HG03457 (cell line): ENCODE data around the gene F13A1.

Experiments used
- ATAC-seq: cut with Tn5 transposase; IDR thresholded peaks from one replicate; pipeline ENCODE4 v1.9.1; 2021; ENCODE audit warnings: moderate number of reproducible peaks; ENCODE audit not compliant: unreplicated experiment

Gene F13A1

GRCh38 chr6:6195080-6195479, 125.4 kb downstream of the F13A1 start:
- ATAC-seq, result no peak

GRCh38 chr6:6193221-6193745, 127.2 kb downstream of the F13A1 start:
- no peak for ATAC-seq

DNA sequence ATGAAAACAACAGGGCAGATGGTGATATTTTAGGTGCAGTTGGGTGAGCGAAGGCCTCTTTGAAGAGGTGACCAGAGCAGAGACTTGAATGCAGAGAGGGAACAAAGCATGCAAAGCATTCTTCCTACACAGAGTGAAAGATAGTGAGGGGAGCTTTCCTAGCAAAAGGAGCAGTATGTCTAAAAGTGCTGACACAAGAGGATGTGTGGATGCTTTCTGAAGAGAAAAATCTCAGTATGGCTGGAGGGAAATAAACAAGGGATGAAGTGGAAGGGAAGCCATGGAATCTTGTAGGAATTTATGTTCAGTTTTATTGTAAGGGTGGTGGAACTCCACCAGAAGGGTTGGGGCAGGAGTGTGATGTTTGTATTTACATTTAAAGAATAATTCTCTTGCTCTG, 128.6 kb downstream of the F13A1 start:
- no peak for ATAC-seq

DNA sequence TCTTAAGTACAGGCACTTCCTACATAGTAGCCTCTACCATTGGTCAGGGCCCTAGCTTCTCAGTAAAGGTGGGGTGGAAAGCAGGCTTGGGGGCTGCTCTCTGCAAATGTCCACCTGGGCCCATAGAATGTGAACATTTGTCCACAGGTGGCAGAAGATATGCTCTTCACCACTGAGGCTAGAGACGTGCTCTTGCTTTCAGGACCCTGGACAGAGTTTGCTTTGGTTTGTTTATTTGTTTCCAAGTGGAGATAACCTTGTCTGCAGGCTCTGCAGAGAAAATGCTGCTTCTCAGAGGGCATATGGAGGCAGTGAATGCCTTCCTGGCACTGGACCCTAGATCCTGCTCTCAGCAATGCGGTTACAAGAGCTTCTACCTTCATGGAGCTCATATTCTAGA, 129.0 kb downstream of the F13A1 start:
- no peak for ATAC-seq

DNA sequence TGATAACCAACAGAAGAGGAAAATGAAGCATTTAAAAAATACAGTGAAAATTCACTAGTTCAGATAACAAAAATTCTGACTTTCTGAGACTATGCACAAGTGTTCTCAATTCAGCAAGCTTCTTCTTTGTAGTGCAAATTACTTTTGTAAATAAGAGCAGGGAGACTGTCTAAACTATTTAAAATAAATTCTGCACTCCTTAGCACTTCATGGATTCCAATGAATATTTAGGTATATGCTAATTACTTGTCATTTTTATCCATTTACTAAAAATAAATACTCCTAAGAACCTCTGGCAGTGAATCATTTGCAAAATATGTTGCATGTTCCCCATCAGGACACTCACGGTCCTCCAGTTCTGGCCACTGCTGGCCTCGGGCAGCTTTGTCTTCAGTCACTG, 139.8 kb downstream of the F13A1 start:
- ATAC-seq, result no peak

DNA sequence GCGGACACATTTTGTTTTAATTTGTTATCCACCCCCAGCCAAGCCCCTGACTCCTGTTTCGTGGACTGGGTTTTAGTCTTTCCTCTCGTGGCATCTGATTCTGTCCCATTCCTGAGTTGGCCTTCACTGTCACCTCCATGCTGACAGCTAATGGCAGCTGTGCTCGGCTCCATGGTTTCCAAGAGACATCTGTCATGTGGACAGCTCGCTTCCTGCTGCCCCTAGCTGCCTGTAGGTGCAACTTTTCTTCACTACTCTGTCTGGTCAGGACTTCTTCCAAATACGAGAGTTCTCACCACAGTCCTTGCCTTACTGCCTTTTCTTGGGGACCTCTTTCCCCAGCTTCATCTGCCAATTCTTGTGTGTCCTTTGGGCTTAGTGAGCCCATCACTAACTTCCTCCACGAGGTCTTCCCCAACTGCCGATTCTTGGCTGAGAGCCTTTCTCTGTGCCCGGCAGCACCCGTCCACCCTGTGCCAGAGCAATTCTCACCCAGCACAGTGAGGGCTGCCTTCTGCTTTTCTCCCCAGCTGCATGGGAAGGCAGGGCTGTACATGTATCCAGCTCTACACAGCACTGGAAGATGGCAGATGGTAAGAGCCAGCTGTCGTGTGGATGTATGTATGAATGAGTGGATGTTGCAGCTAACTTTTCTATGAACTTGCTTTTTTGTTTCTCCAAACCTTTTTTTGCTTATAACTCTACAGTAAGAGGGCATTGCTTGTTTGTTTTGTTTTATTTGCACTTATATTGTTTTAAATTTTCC, 140.4 kb downstream of the F13A1 start:
- ATAC-seq, result no peak

GRCh38 chr6:6178795-6179194, 141.7 kb downstream of the F13A1 start:
- no peak for ATAC-seq

DNA sequence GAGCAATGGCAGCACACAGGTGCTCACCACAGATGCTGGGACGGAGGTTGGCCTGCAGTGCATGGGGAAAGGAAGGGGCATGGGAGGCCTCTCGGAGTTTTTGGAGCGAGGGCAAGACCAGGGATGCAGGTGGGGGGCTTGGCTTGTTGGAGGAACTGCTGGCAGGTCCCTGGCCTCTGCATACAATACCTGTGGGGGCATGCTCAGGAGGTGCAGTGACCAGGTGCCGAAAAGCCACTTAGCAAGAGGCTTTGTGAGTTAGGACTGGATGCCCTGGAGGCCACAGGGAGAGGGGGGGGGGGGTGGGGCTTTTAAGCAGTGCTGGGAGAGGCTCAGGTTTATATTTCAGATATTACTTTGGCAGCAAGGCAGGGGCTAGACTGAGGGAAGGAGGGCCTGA, 142.7 kb downstream of the F13A1 start:
- ATAC-seq, result no peak

- ATAC-seq, result no peak
Measured at GRCh38 chr6:6176586-6177228, 143.8 kb downstream of the F13A1 start.

- no peak for ATAC-seq
Measured at GRCh38 chr6:6176127-6176526, 144.3 kb downstream of the F13A1 start.

DNA sequence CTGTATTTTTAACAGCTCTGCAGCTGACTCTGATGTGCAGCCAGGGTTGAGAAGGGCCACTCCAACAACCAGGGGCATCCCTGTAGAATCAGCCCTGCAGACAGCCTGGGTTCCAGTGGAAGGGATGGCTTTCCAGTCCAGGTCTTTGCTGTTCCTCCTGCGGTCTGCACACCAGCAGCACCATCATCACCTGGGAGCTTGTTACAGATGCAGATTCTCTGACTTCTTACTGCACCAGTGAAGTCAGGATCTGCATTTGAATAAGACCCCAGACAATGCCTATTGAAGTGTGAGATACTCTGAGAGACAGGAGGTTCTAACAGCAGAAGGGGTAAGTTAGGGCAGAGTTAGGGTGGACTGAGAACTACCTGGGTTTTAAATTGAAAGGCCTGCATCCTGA, 151.3 kb downstream of the F13A1 start:
- ATAC-seq, result no peak

GRCh38 chr6:6166064-6166463, 154.4 kb downstream of the F13A1 start:
- ATAC-seq, result no peak

GRCh38 chr6:6164367-6164766, 156.1 kb downstream of the F13A1 start:
- ATAC-seq, result no peak

DNA sequence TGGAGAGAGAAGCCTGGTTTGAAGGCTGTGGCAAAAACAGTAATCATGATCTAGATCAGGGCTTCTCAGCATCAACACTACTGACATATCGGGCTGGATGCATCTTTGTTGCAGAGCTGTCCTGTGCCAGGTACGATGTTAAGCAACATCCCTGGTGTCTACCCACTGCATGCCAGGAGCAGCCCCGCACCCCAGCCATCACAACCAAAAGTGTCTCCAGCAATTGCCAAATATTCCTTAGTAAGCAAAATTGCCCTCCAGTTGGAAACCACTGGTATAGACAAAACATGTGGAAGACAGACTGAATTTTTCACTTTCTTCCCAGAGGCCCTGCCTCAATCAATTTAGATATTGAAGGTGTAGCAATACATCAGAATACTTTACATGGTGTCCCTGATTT, 166.1 kb downstream of the F13A1 start:
- ATAC-seq, result no peak

DNA sequence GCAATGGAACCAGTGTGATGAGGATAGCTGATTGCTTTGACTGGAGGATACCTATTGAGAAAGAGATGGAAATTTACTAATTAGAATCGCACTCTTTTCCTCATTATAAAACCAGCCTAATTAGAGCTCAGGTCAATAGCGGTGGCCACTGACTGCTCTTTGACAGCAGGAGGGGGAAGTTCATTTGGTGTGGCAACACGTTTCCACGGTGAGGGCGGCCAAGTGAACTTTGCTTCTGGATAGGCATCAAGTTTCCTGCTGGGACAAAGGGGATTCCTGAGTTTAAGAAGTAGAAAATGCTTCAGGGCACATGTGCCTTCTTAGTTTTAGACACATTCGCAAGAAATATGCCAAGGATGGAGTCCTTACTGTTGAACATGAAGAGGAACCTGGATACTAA, 168.4 kb downstream of the F13A1 start:
- no peak for ATAC-seq

DNA sequence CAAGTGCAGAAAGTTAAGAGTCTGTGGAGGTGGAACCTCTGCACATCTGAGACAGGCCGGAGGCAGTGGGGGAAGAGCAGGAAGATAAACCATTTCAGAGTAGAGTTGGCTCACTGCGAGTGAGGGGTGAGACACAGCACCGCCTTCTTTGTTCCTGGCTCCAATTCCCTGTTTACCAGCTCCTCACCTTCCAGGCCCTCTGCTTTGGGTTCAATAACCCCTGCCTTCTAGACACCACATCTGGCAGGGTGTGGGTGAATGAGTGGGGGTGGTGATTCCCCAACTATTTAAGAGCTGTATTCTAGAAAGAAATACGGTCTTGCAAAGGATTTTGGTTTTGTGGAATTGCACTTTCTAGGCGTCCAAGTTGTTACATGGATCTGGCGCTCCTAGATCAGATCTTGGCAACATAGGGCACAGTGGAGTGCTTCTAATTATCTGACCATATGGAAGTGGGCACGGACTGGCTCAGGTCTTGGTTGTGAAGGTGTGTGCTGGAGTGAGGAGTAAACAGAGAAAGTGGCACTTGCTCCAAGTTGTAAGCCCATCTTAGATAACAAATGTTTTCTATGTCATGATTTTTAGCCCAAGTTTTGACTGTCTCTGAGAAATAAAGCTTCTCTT, 172.2 kb downstream of the F13A1 start:
- no peak for ATAC-seq

DNA sequence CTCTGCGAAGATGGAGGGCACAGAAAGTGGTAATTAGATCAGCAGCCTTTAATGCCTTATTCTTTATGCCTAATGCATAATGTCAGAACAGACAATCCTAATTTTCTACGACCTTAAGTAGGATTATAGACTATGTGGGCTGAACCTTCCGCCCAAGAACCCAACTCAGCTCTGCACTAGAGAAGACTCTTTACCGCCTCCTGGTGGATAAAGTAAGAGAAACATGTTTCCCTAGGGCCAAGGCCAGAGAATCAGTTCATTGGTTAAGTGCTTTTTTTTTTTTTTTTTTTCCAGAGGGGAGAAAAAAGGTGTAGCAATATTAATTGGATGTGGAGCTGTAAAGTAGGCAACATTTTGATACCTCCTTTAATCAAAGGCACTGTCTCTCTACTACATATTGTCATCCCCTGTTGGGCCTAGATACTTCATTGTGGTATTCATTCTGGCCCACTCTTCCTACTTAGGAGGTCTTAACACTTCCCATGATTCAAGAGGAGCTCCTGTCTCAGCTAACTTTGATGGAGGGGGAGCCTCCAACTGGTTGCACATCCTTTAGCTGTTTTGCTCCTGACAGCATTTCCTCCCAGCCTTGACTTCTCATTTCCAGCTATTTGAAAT, 188.9 kb downstream of the F13A1 start:
- ATAC-seq, result no peak

DNA sequence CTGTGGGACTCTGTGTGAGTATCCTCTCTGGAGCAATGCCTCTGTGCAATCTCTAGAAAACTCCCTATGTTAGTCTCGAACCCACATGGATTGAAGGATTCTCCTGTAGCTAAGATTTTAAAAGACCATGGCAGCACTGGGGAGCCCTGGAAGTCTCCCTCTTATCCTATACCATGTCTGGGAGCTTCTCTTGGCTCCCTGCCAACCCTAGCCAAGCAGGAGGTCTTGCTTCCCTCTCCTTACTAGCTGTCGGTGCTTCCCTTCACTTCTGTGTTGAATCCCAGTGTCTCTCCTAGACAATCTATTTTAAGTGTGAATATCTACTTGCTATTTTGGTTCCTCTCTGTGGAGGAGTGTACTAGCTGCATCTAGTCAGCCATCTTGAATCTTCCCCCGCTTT, 195.0 kb downstream of the F13A1 start:
- ATAC-seq, result no peak

- no peak for ATAC-seq
Measured at GRCh38 chr6:6123803-6124202, 196.7 kb downstream of the F13A1 start.

DNA sequence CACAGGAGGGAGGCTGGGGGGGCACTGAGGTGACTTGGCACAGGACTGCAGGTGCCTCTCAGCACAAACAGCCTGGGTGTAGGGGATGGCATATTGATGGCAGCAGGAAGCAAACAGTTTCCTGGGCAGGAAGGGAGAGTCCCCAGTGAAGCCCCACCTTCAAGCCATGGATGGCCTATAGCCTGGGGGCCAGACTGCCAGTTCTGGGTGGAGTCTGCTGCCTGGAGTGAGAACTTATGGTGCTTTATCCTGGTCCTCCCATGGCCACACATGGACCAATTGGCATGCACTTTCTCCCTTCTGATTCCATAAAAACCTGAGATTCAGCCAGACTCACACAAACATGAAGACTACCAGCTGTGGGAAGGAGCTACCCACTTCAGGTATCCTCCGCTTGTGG, 198.5 kb downstream of the F13A1 start:
- ATAC-seq, result no peak

- no peak for ATAC-seq
Measured at GRCh38 chr6:6105472-6106036, 214.9 kb downstream of the F13A1 start.
